Left lung (tissue), 10 donors: ENCODE data around the gene LRRC8E. TPM values are rescaled to one million over a fixed set of nuclear protein-coding genes. Genes with fewer than 3 reads are reported as not detected.
"Not testable (repeated sequence)": the region's sequence is repeated elsewhere in the genome, so short reads cannot be mapped to it uniquely, and the experiment has no call there.

ENCODE experiments used
- ATAC-seq: fragments of 200-7000 bp; cut with Tn5 transposase; one replicate; pipeline ENCODE4 v1.9.1; 2020; ENCODE audit warnings: moderate library complexity
- DNase-seq, 4 donors: peaks; one replicate each; pipeline ENCODE4 v3.0.0-alpha.2; 2013 to 2020
- H3K27ac ChIP-seq, 2 donors: fragments of 200-600 bp; sonication (generic) in 1 of 2; one replicate each; pipeline versions ENCODE4 v1.5.0 to v1.8.0; 2020 to 2021
- H3K27me3 ChIP-seq, 2 donors: fragments of 200-600 bp; sonication (generic) in 1 of 2; one replicate each; pipeline versions ENCODE4 v1.5.0 to v1.8.0; 2020 to 2021
- H3K36me3 ChIP-seq, 2 donors: fragments of 200-600 bp; sonication (generic) in 1 of 2; one replicate each; pipeline versions ENCODE4 v1.5.0 to v1.8.0; 2020 to 2021
- H3K4me1 ChIP-seq, 2 donors: fragments of 200-600 bp; one replicate each; pipeline ENCODE4 v1.8.0; 2021
- H3K4me3 ChIP-seq, 2 donors: fragments of 200-600 bp; sonication (generic) in 1 of 2; one replicate each; pipeline versions ENCODE4 v1.5.0 to v1.8.0; 2020 to 2021; ENCODE audit warnings: mild to moderate bottlenecking in 1 of 2
- H3K9me3 ChIP-seq, 2 donors: fragments of 200-600 bp; sonication (generic) in 1 of 2; one replicate each; pipeline versions ENCODE4 v1.5.0 to v1.8.0; 2020 to 2021
- intact Hi-C, 2 donors: fragments of 100-400 bp; cut with DNase I; formaldehyde crosslinking; loops; one replicate each; pipeline versions ENCODE4 v1.11.2 to v1.14.2; 2022
- polyA plus RNA-seq, 6 donors: library from polyadenylated mRNA; unstranded; fragments of 120-200 nt; gene quantifications; one replicate each; pipeline ENCODE4 v1.2.1, GENCODE V29; 2013; ENCODE audit not compliant: insufficient read length in 6 of 6
- total RNA-seq, 2 donors: library from RNA; stranded (reverse); fragmentation: NEBNext Ultra II Directional; extraction: Animal tissue kit (Norgen Biotek cat#: 25700); gene quantifications; one replicate each; pipeline ENCODE4 v1.2.1, GENCODE V29; 2021
- TF ChIP-seq, protein P1 (sequence below), 2 donors: fragments of 200-600 bp; sonication (generic) in 1 of 2; IDR thresholded peaks; one replicate each; pipeline versions ENCODE4 v1.5.0 to v1.8.0; 2021; ENCODE audit warnings: antibody characterized with exemption in 2 of 2
- donor health status: DM: no; HTN: yes; CAD: no.
- donor health status: DM: no; HTN: no; CAD: no.

LRRC8E gene
- total and polyA plus RNA-seq, 8 donors = 3.7 to 10.5 (median 4.7) TPM

DNA sequence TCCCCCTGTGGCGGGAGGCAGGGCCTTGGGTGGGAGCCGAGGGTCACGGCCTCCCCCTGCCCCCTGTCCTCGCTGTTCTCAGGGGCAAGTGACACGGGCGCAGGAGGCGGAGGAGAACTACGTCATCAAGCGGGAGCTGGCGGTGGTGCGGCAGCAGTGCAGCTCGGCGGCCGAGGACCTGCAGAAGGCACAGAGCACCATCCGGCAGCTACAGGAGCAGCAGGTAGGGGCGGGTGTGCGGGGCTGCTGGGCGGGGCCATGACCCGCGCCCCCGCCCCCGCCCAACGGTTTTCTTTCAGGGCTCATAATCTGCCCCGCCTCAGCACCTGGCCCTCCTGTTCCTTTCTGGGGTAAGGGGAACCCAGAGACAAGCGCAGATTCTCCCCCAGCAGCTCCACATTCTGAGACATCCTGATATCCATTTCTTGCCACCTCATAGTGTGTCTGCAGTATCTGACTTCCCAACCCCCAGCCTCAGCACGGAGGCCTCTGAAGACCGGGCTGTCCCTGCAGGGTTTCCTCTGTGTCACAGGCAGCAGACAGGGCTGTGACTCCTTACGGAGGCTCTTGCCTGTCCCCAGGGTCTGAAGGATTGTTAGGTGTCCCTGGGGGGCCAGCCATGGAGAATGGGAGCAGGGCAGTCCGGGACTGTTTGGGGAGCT lies 30.1 kb upstream of the LRRC8E start:
- intact Hi-C loops = no loop called here

GRCh38 chr19:7859087-7859486 lies 29.2 kb upstream of the LRRC8E start:
- ATAC-seq, intact Hi-C loops, H3K4me3 ChIP-seq, H3K27ac ChIP-seq, H3K9me3 ChIP-seq: not testable (repeated sequence)
- peak in 1 of 4 donors; percentile 28 for DNase-seq
- H3K4me1 ChIP-seq = peaks cover 7 to 14% of the 10 kb centered on the region in 2 donors
- peaks cover 0 to 49% of the 10 kb centered on the region in 2 donors for H3K27me3 ChIP-seq
- peaks cover 0 to 29% of the 10 kb centered on the region in 2 donors for H3K36me3 ChIP-seq

More for the DNA sequence above, 30.1 kb upstream of the LRRC8E start:
- ATAC-seq (no peak), DNase-seq (peak in 1 of 4 donors; percentile 64)
- H3K4me1 ChIP-seq = peaks cover 9 to 18% of the 10 kb centered on the region in 2 donors
- no peaks in the 10 kb centered on the region for H3K9me3 ChIP-seq
- H3K36me3 ChIP-seq = peaks cover 0 to 23% of the 10 kb centered on the region in 2 donors
- no peak overlapping the region for H3K4me3 ChIP-seq
- TF ChIP-seq, protein P1, sequence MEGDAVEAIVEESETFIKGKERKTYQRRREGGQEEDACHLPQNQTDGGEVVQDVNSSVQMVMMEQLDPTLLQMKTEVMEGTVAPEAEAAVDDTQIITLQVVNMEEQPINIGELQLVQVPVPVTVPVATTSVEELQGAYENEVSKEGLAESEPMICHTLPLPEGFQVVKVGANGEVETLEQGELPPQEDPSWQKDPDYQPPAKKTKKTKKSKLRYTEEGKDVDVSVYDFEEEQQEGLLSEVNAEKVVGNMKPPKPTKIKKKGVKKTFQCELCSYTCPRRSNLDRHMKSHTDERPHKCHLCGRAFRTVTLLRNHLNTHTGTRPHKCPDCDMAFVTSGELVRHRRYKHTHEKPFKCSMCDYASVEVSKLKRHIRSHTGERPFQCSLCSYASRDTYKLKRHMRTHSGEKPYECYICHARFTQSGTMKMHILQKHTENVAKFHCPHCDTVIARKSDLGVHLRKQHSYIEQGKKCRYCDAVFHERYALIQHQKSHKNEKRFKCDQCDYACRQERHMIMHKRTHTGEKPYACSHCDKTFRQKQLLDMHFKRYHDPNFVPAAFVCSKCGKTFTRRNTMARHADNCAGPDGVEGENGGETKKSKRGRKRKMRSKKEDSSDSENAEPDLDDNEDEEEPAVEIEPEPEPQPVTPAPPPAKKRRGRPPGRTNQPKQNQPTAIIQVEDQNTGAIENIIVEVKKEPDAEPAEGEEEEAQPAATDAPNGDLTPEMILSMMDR (IDR thresholded peaks at IDR 0.05) = no peak
- no peak overlapping the region for H3K27ac ChIP-seq
- H3K27me3 ChIP-seq = peaks cover 0 to 40% of the 10 kb centered on the region in 2 donors

- TF ChIP-seq, protein P1 (IDR thresholded peaks at IDR 0.05) = no peak
- Histone ChIP-seq H3K36me3 (peaks cover 0 to 29% of the 10 kb centered on the region in 2 donors), H3K27ac (no peak overlapping the region), H3K27me3 (peaks cover 0 to 59% of the 10 kb centered on the region in 2 donors), H3K4me1 (peaks cover 7 to 14% of the 10 kb centered on the region in 2 donors), H3K9me3 (no peaks in the 10 kb centered on the region), H3K4me3 (no peak overlapping the region)
- DNase-seq (peak in 1 of 4 donors; percentile 61), ATAC-seq (no peak)
- intact Hi-C loops = no loop called here
These were observed 28.2 kb upstream of the LRRC8E start for GRCh38 chr19:7859831-7860713.

GRCh38 chr19:7860714-7861618 lies 27.3 kb upstream of the LRRC8E start:
- DNase-seq (peak in 2 of 4 donors; percentile 29 to 57), ATAC-seq (no peak)
- H3K36me3 ChIP-seq = peaks cover 0 to 29% of the 10 kb centered on the region in 2 donors

More at GRCh38 chr19:7860714-7861618, 27.3 kb upstream of the LRRC8E start:
- intact Hi-C loops = no loop called here
- Histone ChIP-seq H3K27ac (no peak overlapping the region), H3K4me1 (peaks cover 7 to 14% of the 10 kb centered on the region in 2 donors), H3K9me3 (no peaks in the 10 kb centered on the region), H3K27me3 (peaks cover 0 to 68% of the 10 kb centered on the region in 2 donors), H3K4me3 (no peak overlapping the region)
- TF ChIP-seq, protein P1 (IDR thresholded peaks at IDR 0.05) = no peak
